AG04449 (cell line): ENCODE measurements around the gene MED26.
A peak's percentile ranks its signal among the peaks of the same experiment; 100 is the strongest.

Source experiments
- CTCF ChIA-PET: fragments of 350-600 bp; formaldehyde crosslinking; extraction: SDS; loops from one replicate; lab custom pipeline; 2021; ENCODE audit warnings: antibody characterized with exemption; lab: Yijun Ruan, JAX
- POLR2A ChIA-PET: fragments of 400-600, 350-600 bp; formaldehyde crosslinking; extraction: SDS; loops from one replicate; lab custom pipeline; 2020; ENCODE audit warnings: antibody characterized with exemption, inconsistent platforms; lab: Yijun Ruan, JAX
- DNase-seq: peaks from one replicate; pipeline ENCODE4 v3.0.0-alpha.2; 2010; ENCODE audit warnings: low read depth, low spot score
- H3K4me3 ChIP-seq: 2 replicates; pipeline ENCODE4 v1.5.1; 2011; ENCODE audit warnings: low read depth, mild to moderate bottlenecking, control low read depth, low read length
- CTCF ChIP-seq: IDR thresholded peaks from one replicate; pipeline ENCODE4 v1.5.1; 2011; ENCODE audit warnings: mild to moderate bottlenecking, moderate library complexity, low read length, control low read depth, inconsistent platforms; ENCODE audit not compliant: insufficient read depth; ENCODE audit errors: missing control alignments

MED26 gene

DNA sequence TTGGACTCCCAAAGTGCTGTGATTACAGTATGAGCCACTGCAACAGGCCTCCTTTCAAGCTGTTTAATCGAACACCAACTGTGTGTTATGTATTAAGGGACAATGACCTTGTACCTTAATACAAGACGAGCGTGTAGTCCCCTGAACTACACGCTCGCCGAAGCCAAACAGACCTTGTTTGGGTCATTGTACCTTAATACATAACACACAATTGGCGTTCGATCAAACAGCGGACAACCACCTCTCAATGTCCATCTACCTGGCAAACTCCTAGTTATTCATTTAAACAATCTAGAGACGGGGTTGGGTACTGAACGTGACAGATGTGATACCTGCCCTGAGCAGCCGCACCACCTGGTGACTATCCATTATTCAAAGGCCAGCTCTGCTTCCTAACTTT lies 87.1 kb downstream of the MED26 start:
- TF ChIP-seq CTCF, result no peak
- POLR2A ChIA-PET, result no interaction called here
- CTCF ChIA-PET, result interaction anchor here (1.4 kb wide), 2 partner anchors 12 to 13 kb away, joined by 3 to 4 read pairs; no protein-coding TSS in a partner anchor
- DNase-seq, result no peak
- peak overlapping the region; percentile 69 for H3K4me3 ChIP-seq

- DNase-seq, result no peak
- H3K4me3 ChIP-seq, result no peak overlapping the region
- ChIA-PET POLR2A (no interaction called here), CTCF (no interaction called here)
- no peak for TF ChIP-seq CTCF
Measured at GRCh38 chr19:16537111-16537510, 90.9 kb downstream of the MED26 start.

DNA sequence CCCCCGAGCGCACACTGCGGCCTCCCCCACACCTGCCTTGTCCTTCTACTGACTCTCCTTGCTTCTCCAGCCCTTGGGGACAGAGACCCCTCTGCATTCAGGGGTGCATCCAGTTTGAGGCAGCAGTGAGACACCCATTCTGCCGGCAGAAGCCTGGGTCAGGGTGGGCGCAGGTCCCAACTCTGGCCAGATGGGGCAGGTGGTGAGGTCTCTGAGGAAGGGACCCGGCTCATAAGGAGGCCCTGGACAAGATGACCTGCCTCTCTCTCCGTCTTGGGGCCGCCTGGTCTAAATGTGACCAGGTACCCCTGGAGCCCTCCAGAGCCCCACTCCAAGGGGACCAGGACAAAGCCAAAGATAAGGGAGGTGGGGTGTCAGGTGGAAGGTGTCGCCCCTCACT lies 91.9 kb downstream of the MED26 start:
- no peak for TF ChIP-seq CTCF
- H3K4me3 ChIP-seq, result no peak overlapping the region
- POLR2A ChIA-PET, result no interaction called here
- DNase-seq, result no peak
- CTCF ChIA-PET, result no interaction called here

GRCh38 chr19:16535381-16535780 lies 92.6 kb downstream of the MED26 start:
- ChIA-PET CTCF (no interaction called here), POLR2A (no interaction called here)
- no peak for TF ChIP-seq CTCF
- no peak overlapping the region for H3K4me3 ChIP-seq
- DNase-seq, result no peak

DNA sequence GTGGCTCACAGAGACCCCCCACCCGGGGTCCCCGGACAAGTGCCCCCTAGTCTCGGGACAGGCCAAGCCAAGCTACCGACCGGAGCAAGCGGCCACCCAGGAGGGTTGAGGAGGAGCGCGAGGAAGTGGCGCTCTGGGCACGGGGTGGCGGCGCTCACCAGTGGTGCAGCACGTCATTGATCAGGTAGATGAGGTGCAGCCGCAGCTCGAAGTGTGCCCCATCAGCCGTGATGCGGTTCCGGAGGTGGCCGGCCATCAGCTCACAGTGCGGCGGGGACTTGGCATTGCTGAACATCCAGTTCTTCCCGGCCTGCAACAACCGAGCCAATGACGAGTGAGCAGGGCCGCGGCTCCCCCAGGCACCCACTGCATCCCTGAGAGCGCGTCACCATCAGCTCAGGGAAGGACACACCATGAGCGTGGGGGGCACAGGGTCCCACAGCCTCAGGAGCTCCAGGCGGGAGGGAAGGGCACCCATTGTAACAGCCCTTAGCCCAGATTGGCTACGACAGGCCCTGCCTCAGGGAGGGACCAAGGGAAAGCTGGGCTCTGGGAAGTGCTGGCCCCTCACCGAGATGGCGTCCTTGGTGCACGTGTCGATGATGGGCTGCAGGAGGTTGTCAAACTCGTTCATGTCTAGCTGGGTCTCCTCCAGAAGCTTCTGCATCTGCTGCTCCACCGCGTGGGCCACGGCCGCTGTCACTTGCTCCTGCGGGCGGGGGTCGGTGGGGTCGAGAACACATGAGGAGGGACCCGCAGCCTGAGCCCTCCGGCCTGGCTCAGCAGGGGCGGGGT lies 95.4 kb downstream of the MED26 start:
- ChIA-PET POLR2A (no interaction called here), CTCF (no interaction called here)
- H3K4me3 ChIP-seq, result no peak overlapping the region
- no peak for DNase-seq
- no peak for TF ChIP-seq CTCF

DNA sequence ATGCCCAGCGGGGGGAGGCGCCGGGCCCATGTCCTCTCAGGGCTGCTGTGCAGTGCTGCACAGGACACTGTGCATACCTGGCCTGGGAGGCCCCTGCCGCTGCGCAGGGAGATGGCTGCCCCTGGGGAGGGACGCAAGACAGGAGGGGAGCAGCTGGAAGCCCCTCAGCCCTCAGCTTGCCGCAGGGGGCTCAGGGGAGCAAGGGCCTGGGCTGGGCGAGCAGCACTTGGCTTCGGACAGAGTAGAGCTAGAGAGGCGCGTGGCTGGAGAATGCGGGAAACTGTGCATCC lies 96.7 kb downstream of the MED26 start:
- ChIA-PET POLR2A (no interaction called here), CTCF (no interaction called here)
- no peak overlapping the region for H3K4me3 ChIP-seq
- no peak for DNase-seq
- TF ChIP-seq CTCF, result no peak
